ENCODE data around the gene KLHL35. TPM values are rescaled to one million over a fixed set of nuclear protein-coding genes. Genes with fewer than 3 reads are reported as not detected.

Gene KLHL35
- total RNA-seq, 1 experiment from 2014 or later, result 0.83 TPM

GRCh38 chr11:75443043-75443442 lies 10.0 kb upstream of the KLHL35 start:
- Histone ChIP-seq H4K20me1 (ENCODE audit: control insufficient read depth, insufficient read depth, insufficient read length) (no peaks in the 10 kb centered on the region), H3K14ac (ENCODE audit: insufficient read depth, low read length) (no peak overlapping the region), H2AK5ac (ENCODE audit: insufficient read length, low read length) (no peak overlapping the region), H3K79me2 (ENCODE audit: insufficient read depth, low read length) (no peaks in the 10 kb centered on the region), H3K9me3 (ENCODE audit: control insufficient read depth, low read depth, low read length) (no peaks in the 10 kb centered on the region), H3K4ac (ENCODE audit: low read depth, low read length) (no peak overlapping the region), H2AFZ (ENCODE audit: low read length) (no peak overlapping the region), H2BK20ac (ENCODE audit: low read depth, low read length, poor library complexity, severe bottlenecking) (no peak overlapping the region), H3K4me2 (ENCODE audit: insufficient read depth, insufficient read length, low read length) (no peak overlapping the region), H2BK120ac (ENCODE audit: low read depth, low read length, poor library complexity, severe bottlenecking) (no peak overlapping the region), H2BK15ac (ENCODE audit: low read depth, low read length) (no peak overlapping the region), H3K56ac (ENCODE audit: insufficient read length, low read depth, low read length) (no peak overlapping the region), H3K79me1 (ENCODE audit: insufficient read depth, low read depth, low read length, poor library complexity, severe bottlenecking) (no peaks in the 10 kb centered on the region), H2BK12ac (ENCODE audit: insufficient read length, low read depth, low read length) (no peak overlapping the region), H3T11ph (ENCODE audit: low read length) (no peak overlapping the region), H4K5ac (ENCODE audit: insufficient read length, low read depth, low read length) (no peak overlapping the region), H3K4me1 (ENCODE audit: insufficient read depth, low read length) (no peaks in the 10 kb centered on the region; the same call in 1 of the 2 replicates), H3K9ac (ENCODE audit: extremely low read depth, insufficient read length, low read length) (no peak overlapping the region), H4K8ac (replicated peaks; ENCODE audit: insufficient read length, low read depth, low read length) (no peak overlapping the region), H3K27ac (ENCODE audit: insufficient read length, low read depth, low read length) (no peak overlapping the region), H3K23me2 (ENCODE audit: insufficient read length, low read depth, low read length, poor library complexity, severe bottlenecking) (no peaks in the 10 kb centered on the region), H3K18ac (ENCODE audit: insufficient read length, low read depth, low read length) (no peak overlapping the region), H2BK5ac (ENCODE audit: insufficient read length, low read length) (no peak overlapping the region), H3K23ac (ENCODE audit: insufficient read length, low read depth, low read length) (no peak overlapping the region), H3K27me3 (ENCODE audit: insufficient read depth, low read length) (no peaks in the 10 kb centered on the region), H4K91ac (ENCODE audit: insufficient read length, low read depth, low read length) (no peak overlapping the region)
- Mint-ChIP-seq H3K27ac (no peak overlapping the region), H3K4me1 (peaks cover 8 to 21% of the 10 kb centered on the region in 2 experiments), H3K4me3 (no peak overlapping the region), H3K9me3 (no peaks in the 10 kb centered on the region), H3K27me3 (ENCODE audit: low read depth) (peaks cover 11% of the 10 kb centered on the region), H3K36me3 (ENCODE audit: insufficient read depth in 1 of 3, low read depth in 3 of 3) (no peaks in the 10 kb centered on the region)
- DNase-seq, result no peak
- TF ChIP-seq CTCF (conservative IDR thresholded peaks at IDR 0.05), result no peak
- no CpG with 5 or more reads among the region's 12 CpGs for WGBS (ENCODE audit: extremely low coverage, insufficient read length, low lambda C conversion rate)
